CD4-positive, alpha-beta memory T cell (primary cell): ENCODE data around the gene CBLC. TPM values are rescaled to one million over a fixed set of nuclear protein-coding genes. Genes with fewer than 3 reads are reported as not detected.

Source experiments
- CTCF ChIA-PET: fragments of 350-600 bp; sonication (Branson Sonifier 250); formaldehyde crosslinking; loops from one replicate; lab custom pipeline; 2021; ENCODE audit warnings: inconsistent platforms; ENCODE audit not compliant: partially characterized antibody; lab: Charles Lee
- POLR2A ChIA-PET: fragments of 350-600 bp; sonication (Branson Sonifier 250); formaldehyde crosslinking; loops from one replicate; lab custom pipeline; 2021; ENCODE audit not compliant: partially characterized antibody; lab: Charles Lee
- DNase-seq, 5 donors: peaks; one replicate each; pipeline versions ENCODE4 v3.0.0 to v3.0.0-alpha.2; 2020 to 2022; ENCODE audit warnings: mixed read lengths in 1 of 5
- H3K27ac ChIP-seq: one replicate; pipeline ENCODE4 v1.7.0; 2013; ENCODE audit warnings: low read depth, low read length
- H3K27me3 ChIP-seq: 2 replicates; pipeline ENCODE4 v1.7.0; 2013; ENCODE audit warnings: mild to moderate bottlenecking, low read length, moderate library complexity; ENCODE audit not compliant: insufficient read depth
- H3K36me3 ChIP-seq: 2 replicates; pipeline ENCODE4 v1.7.0; 2013; ENCODE audit warnings: mild to moderate bottlenecking, low read length, moderate library complexity; ENCODE audit not compliant: insufficient read depth
- H3K4me1 ChIP-seq: 2 replicates; pipeline ENCODE4 v1.7.0; 2013; ENCODE audit warnings: mild to moderate bottlenecking, low read length, moderate library complexity; ENCODE audit not compliant: insufficient read depth
- H3K4me3 ChIP-seq, 2 donors: one replicate each; pipeline ENCODE4 v1.7.0; 2013; ENCODE audit warnings: low read length in 2 of 2, mild to moderate bottlenecking in 1 of 2
- H3K9me3 ChIP-seq, 2 donors: one replicate each; pipeline ENCODE4 v1.7.0; 2013; ENCODE audit warnings: low read length in 2 of 2, control low read depth in 1 of 2; ENCODE audit not compliant: control insufficient read depth in 1 of 2
- H3K27ac Mint-ChIP-seq, 7 donors: one replicate each; pipeline ENCODE4 v1.8.0; 2020 to 2021; ENCODE audit warnings: mixed read lengths in 7 of 7, mild to moderate bottlenecking in 6 of 7, inconsistent platforms in 3 of 7, moderate library complexity in 3 of 7
- H3K27me3 Mint-ChIP-seq, 2 donors: one replicate each; pipeline ENCODE4 v1.8.0; 2020 to 2021; ENCODE audit warnings: mixed read lengths in 2 of 2
- H3K36me3 Mint-ChIP-seq, 2 donors: one replicate each; pipeline ENCODE4 v1.8.0; 2020 to 2021; ENCODE audit warnings: mixed read lengths in 2 of 2, inconsistent platforms in 1 of 2, mild to moderate bottlenecking in 1 of 2
- H3K4me1 Mint-ChIP-seq, 4 donors: one replicate each; pipeline ENCODE4 v1.8.0; 2020 to 2021; ENCODE audit warnings: mixed read lengths in 4 of 4, mild to moderate bottlenecking in 1 of 4
- H3K4me3 Mint-ChIP-seq, 8 donors: one replicate each; pipeline ENCODE4 v1.8.0; 2020 to 2021; ENCODE audit warnings: mixed read lengths in 8 of 8, mild to moderate bottlenecking in 7 of 8, moderate library complexity in 6 of 8, inconsistent platforms in 3 of 8
- H3K9me3 Mint-ChIP-seq, 8 donors: one replicate each; pipeline ENCODE4 v1.8.0; 2020 to 2021; ENCODE audit warnings: mixed read lengths in 8 of 8, mild to moderate bottlenecking in 5 of 8, inconsistent platforms in 3 of 8, moderate library complexity in 1 of 8
- intact Hi-C: fragments of 100-400 bp; cut with micrococcal nuclease; formaldehyde crosslinking; loops from one replicate; pipeline ENCODE4 v1.15.1; 2023
- polyA plus RNA-seq, 2 donors: library from polyadenylated mRNA; unstranded; fragments of 300-500 nt; fragmentation: Illumina TruSeq; gene quantifications; one replicate each; pipeline ENCODE4 v1.2.3, GENCODE V29; 2021
- total RNA-seq, 2 experiments: library from RNA; stranded (reverse); gene quantifications; one replicate each; pipeline ENCODE4 v1.2.3, GENCODE V29; 2021

The CBLC gene
- total and polyA plus RNA-seq, 4 experiments from 2014 or later = not detected

DNA sequence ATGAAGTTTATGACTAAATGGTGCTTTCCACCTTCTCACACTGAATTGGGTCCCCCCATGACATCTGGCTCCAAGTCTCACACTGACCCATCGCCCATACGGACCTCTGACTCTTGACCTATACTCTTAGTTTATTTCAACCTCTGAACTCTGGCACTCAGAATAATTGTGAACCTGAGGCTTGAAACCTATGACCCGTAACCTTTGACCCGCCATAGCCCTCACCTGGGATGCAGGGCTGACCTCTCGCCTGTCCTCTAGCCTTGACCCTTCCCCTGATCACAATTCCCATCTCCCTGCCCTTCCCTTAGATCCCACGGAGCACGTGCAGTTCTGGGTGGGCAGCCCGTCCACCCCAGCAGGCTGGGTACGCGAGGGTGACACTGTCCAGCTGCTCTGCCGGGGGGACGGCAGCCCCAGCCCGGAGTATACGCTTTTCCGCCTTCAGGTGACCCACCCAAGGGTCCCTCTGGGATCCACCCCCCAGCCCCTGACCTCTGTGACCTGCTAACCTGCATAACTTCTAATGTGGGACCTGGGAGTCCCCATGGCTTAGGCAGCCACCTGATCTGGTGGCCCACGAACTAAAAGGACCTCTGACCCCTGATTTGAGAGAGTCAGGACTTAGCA lies 36.3 kb downstream of the CBLC start:
- ChIA-PET POLR2A (no interaction called here), CTCF (no interaction called here)
- Mint-ChIP-seq H3K9me3 (no peaks in the 10 kb centered on the region), H3K4me3 (peak overlapping the region in 1 of 8 donors; percentile 44), H3K27me3 (peaks cover 6 to 12% of the 10 kb centered on the region in 2 donors), H3K27ac (no peak overlapping the region), H3K36me3 (no peaks in the 10 kb centered on the region), H3K4me1 (no peaks in the 10 kb centered on the region)
- H3K4me3 ChIP-seq = no peak overlapping the region
- H3K27ac ChIP-seq = no peak overlapping the region
- no peak for DNase-seq
- H3K36me3 ChIP-seq = no peaks in the 10 kb centered on the region
- no peaks in the 10 kb centered on the region for H3K27me3 ChIP-seq
- H3K4me1 ChIP-seq = no peaks in the 10 kb centered on the region
- intact Hi-C loops = no loop called here
- H3K9me3 ChIP-seq = no peaks in the 10 kb centered on the region

DNA sequence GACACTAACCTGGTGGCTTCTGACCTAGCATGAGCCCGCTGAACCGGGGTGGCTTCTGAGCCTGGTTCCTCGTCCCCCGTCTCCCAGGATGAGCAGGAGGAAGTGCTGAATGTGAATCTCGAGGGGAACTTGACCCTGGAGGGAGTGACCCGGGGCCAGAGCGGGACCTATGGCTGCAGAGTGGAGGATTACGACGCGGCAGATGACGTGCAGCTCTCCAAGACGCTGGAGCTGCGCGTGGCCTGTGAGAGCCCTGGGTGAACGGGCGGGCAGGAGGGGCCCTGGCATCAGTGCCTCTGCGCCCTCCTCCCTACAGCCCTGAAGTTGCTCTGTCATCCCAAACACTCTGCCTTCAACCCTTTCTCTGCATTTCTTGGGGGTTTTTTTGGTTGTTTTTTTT lies 36.8 kb downstream of the CBLC start:
- no peak overlapping the region for H3K4me3 ChIP-seq
- ChIA-PET CTCF (no interaction called here), POLR2A (no interaction called here)
- no peak for DNase-seq
- no peaks in the 10 kb centered on the region for H3K4me1 ChIP-seq
- H3K27ac Mint-ChIP-seq = no peak overlapping the region
- no peaks in the 10 kb centered on the region for H3K9me3 ChIP-seq
- no peaks in the 10 kb centered on the region for H3K9me3 Mint-ChIP-seq
- H3K27me3 ChIP-seq = no peaks in the 10 kb centered on the region
- H3K27me3 Mint-ChIP-seq = peaks cover 6 to 10% of the 10 kb centered on the region in 2 donors
- intact Hi-C loops = no loop called here
- no peaks in the 10 kb centered on the region for H3K36me3 Mint-ChIP-seq
- no peak overlapping the region for H3K4me3 Mint-ChIP-seq
- no peaks in the 10 kb centered on the region for H3K4me1 Mint-ChIP-seq
- H3K27ac ChIP-seq = no peak overlapping the region
- H3K36me3 ChIP-seq = no peaks in the 10 kb centered on the region

DNA sequence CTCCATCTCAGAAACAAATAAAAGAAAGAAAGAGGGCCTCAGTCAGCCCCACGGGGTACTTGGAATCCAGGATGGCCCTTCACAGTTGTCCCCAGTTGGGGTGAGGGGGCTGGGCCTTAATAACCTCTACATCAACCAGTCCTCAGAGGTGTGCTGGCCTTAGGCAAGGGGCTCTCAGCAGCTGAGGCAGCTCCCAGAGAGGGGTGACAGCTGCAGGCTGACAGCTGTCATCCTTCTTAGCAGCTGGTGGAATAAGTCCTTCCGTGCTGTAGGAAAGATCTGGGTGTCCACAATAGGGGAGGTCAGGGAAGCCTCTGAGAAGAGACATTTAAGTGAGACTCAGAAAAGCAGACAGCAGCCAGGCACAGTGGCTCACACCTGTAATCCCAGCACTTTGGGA lies 38.6 kb downstream of the CBLC start:
- intact Hi-C loops = no loop called here
- no peaks in the 10 kb centered on the region for H3K9me3 ChIP-seq
- H3K4me1 ChIP-seq = no peaks in the 10 kb centered on the region
- CTCF ChIA-PET = no interaction called here
- POLR2A ChIA-PET = no interaction called here
- H3K27ac Mint-ChIP-seq = no peak overlapping the region
- no peaks in the 10 kb centered on the region for H3K36me3 ChIP-seq
- no peaks in the 10 kb centered on the region for H3K36me3 Mint-ChIP-seq
- no peaks in the 10 kb centered on the region for H3K4me1 Mint-ChIP-seq
- H3K4me3 Mint-ChIP-seq = no peak overlapping the region
- no peaks in the 10 kb centered on the region for H3K27me3 ChIP-seq
- H3K4me3 ChIP-seq = no peak overlapping the region
- H3K27ac ChIP-seq = no peak overlapping the region
- DNase-seq = no peak
- peaks cover 3 to 6% of the 10 kb centered on the region in 2 donors for H3K27me3 Mint-ChIP-seq
- no peaks in the 10 kb centered on the region for H3K9me3 Mint-ChIP-seq

DNA sequence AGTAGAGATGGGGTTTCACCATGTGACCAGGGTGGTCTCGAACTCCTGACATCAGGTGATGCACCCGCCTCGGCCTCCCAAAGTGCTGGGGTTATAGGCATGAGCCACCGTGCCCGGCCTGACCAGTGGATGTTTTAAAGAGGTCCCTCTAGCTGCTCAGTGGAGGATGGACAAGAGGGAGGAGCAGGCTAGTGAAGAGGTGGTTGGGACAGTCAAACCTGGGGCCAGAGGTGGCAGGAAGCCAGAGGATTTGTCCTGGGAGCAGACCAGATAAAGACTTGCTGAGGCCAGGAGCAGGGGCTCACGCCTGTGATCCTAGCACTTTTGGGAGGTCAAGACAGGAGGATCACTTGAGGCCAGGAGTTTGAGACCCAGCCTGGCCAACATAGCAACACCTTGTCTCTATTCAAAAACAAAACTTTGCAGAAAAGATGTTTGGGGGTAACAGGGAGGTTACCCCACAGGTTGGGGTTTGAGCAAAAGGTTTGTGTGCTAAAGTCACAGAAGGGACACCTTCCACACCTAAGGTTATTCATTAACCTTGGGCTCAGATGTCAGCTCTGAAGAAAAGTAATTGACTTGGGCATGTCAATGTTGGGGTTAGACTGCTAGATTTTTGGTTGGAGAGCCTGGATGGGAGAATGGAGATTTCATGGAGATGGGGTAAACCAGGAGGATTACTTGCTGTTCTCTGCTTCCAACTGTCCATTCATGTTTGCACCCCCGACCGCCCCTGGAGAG lies 40.2 kb downstream of the CBLC start:
- Mint-ChIP-seq H3K27me3 (peaks cover 0 to 4% of the 10 kb centered on the region in 2 donors), H3K36me3 (no peaks in the 10 kb centered on the region), H3K27ac (no peak overlapping the region), H3K9me3 (no peaks in the 10 kb centered on the region), H3K4me1 (no peaks in the 10 kb centered on the region), H3K4me3 (no peak overlapping the region)
- intact Hi-C loops = no loop called here
- Histone ChIP-seq H3K4me3 (no peak overlapping the region), H3K27me3 (no peaks in the 10 kb centered on the region), H3K36me3 (no peaks in the 10 kb centered on the region), H3K4me1 (no peaks in the 10 kb centered on the region), H3K27ac (no peak overlapping the region), H3K9me3 (no peaks in the 10 kb centered on the region)
- no peak for DNase-seq
- POLR2A ChIA-PET = no interaction called here
- CTCF ChIA-PET = no interaction called here

DNA sequence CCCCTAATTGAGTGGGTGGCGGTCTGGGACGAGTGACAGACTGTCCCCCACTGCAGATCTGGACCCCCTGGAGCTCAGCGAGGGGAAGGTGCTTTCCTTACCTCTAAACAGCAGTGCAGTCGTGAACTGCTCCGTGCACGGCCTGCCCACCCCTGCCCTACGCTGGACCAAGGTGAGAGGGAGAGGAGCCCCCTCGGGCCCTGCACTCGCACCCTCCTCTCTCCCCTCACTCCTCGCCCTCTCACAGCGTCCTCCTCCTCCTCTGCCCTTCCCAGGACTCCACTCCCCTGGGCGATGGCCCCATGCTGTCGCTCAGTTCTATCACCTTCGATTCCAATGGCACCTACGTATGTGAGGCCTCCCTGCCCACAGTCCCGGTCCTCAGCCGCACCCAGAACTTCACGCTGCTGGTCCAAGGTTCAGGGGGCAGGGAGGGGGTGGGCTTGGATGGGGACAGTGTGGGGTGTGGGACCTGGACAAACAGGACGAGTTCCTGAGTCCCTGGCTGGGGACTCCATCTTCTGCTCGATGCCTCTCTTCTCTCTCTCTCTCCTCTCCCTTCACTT lies 40.9 kb downstream of the CBLC start:
- Histone ChIP-seq H3K36me3 (no peaks in the 10 kb centered on the region), H3K9me3 (no peaks in the 10 kb centered on the region), H3K27ac (no peak overlapping the region), H3K27me3 (no peaks in the 10 kb centered on the region), H3K4me3 (no peak overlapping the region), H3K4me1 (no peaks in the 10 kb centered on the region)
- H3K36me3 Mint-ChIP-seq = no peaks in the 10 kb centered on the region
- no peak for DNase-seq
- CTCF ChIA-PET = no interaction called here
- POLR2A ChIA-PET = no interaction called here
- peaks cover 0 to 4% of the 10 kb centered on the region in 2 donors for H3K27me3 Mint-ChIP-seq
- no peak overlapping the region for H3K27ac Mint-ChIP-seq
- intact Hi-C loops = no loop called here
- no peaks in the 10 kb centered on the region for H3K4me1 Mint-ChIP-seq
- H3K9me3 Mint-ChIP-seq = no peaks in the 10 kb centered on the region
- no peak overlapping the region for H3K4me3 Mint-ChIP-seq

DNA sequence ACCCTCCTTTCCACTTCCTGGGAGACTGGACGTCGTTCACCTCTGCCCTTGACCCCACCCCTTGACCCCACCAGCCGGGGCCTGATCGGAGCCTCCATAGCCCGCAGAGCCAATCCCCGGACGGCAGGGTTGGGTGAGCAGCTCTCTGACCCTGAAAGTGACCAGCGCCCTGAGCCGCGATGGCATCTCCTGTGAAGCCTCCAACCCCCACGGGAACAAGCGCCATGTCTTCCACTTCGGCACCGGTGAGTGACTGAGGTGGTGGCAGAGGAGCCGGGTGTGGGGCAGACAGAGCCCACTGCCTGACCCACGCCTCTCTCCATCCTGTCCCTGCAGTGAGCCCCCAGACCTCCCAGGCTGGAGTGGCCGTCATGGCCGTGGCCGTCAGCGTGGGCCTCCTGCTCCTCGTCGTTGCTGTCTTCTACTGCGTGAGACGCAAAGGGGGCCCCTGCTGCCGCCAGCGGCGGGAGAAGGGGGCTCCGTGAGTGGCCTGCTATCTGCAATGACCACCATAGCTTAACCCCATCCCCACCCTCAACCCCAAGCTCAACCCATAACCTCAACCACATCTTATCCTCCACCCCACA lies 41.6 kb downstream of the CBLC start:
- no peaks in the 10 kb centered on the region for H3K9me3 Mint-ChIP-seq
- no peaks in the 10 kb centered on the region for H3K36me3 ChIP-seq
- no peak overlapping the region for H3K27ac Mint-ChIP-seq
- H3K9me3 ChIP-seq = no peaks in the 10 kb centered on the region
- DNase-seq = no peak
- intact Hi-C loops = no loop called here
- no peaks in the 10 kb centered on the region for H3K36me3 Mint-ChIP-seq
- H3K27ac ChIP-seq = no peak overlapping the region
- peaks cover 0 to 3% of the 10 kb centered on the region in 2 donors for H3K27me3 Mint-ChIP-seq
- no peaks in the 10 kb centered on the region for H3K27me3 ChIP-seq
- ChIA-PET CTCF (no interaction called here), POLR2A (no interaction called here)
- no peaks in the 10 kb centered on the region for H3K4me1 Mint-ChIP-seq
- H3K4me1 ChIP-seq = no peaks in the 10 kb centered on the region
- no peak overlapping the region for H3K4me3 ChIP-seq
- no peak overlapping the region for H3K4me3 Mint-ChIP-seq
